Measurements from ENCODE around the gene RIPK4.

Gene RIPK4

GRCh38 chr21:41763398-41763931 is 3.4 kb downstream of the RIPK4 start:
- Histone ChIP-seq H3K27me3 (ENCODE audit: insufficient read depth, low read depth, severe bottlenecking) (peaks cover 3% of the 10 kb centered on the region), H3K27ac (no peak overlapping the region), H3K4me3 (ENCODE audit: low read depth, low read length) (no peak overlapping the region), H3K9me3 (ENCODE audit: severe bottlenecking) (no peaks in the 10 kb centered on the region), H3K36me3 (no peaks in the 10 kb centered on the region)
- TF ChIP-seq CTCF (IDR thresholded peaks at IDR 0.05; ENCODE audit: low read depth, low read length) = no peak
- no peak for DNase-seq

- Histone ChIP-seq H3K27ac (no peak overlapping the region), H3K27me3 (ENCODE audit: insufficient read depth, low read depth, severe bottlenecking) (peaks cover 3% of the 10 kb centered on the region), H3K9me3 (ENCODE audit: severe bottlenecking) (no peaks in the 10 kb centered on the region), H3K36me3 (no peaks in the 10 kb centered on the region), H3K4me3 (ENCODE audit: low read depth, low read length) (no peak overlapping the region)
- no peak for DNase-seq
- no peak for TF ChIP-seq CTCF (IDR thresholded peaks at IDR 0.05; ENCODE audit: low read depth, low read length)
These were observed 4.1 kb downstream of the RIPK4 start for GRCh38 chr21:41762753-41763152.

GRCh38 chr21:41761934-41762635 is 4.8 kb downstream of the RIPK4 start:
- no peak for TF ChIP-seq CTCF (IDR thresholded peaks at IDR 0.05; ENCODE audit: low read depth, low read length)

GRCh38 chr21:41761211-41761933 is 5.5 kb downstream of the RIPK4 start:
- H3K4me3 ChIP-seq (ENCODE audit: low read depth, low read length) = no peak overlapping the region
- TF ChIP-seq CTCF (IDR thresholded peaks at IDR 0.05; ENCODE audit: low read depth, low read length) = no peak
- no peak for DNase-seq
- no peaks in the 10 kb centered on the region for H3K27me3 ChIP-seq (ENCODE audit: insufficient read depth, low read depth, severe bottlenecking)
- no peak overlapping the region for H3K27ac ChIP-seq
- H3K9me3 ChIP-seq (ENCODE audit: severe bottlenecking) = no peaks in the 10 kb centered on the region
- no peaks in the 10 kb centered on the region for H3K36me3 ChIP-seq

More at GRCh38 chr21:41761934-41762635, 4.8 kb downstream of the RIPK4 start:
- no peak overlapping the region for H3K4me3 ChIP-seq (ENCODE audit: low read depth, low read length)
- no peak for DNase-seq
- no peaks in the 10 kb centered on the region for H3K9me3 ChIP-seq (ENCODE audit: severe bottlenecking)
- no peaks in the 10 kb centered on the region for H3K36me3 ChIP-seq
- no peak overlapping the region for H3K27ac ChIP-seq
- H3K27me3 ChIP-seq (ENCODE audit: insufficient read depth, low read depth, severe bottlenecking) = no peaks in the 10 kb centered on the region

GRCh38 chr21:41760411-41760810 is 6.4 kb downstream of the RIPK4 start:
- peaks cover 9% of the 10 kb centered on the region; the same call in 1 of the 2 replicates for H3K36me3 ChIP-seq
- no peaks in the 10 kb centered on the region for H3K9me3 ChIP-seq (ENCODE audit: severe bottlenecking)
- DNase-seq = no peak
- H3K4me3 ChIP-seq (ENCODE audit: low read depth, low read length) = no peak overlapping the region
- H3K27me3 ChIP-seq (ENCODE audit: insufficient read depth, low read depth, severe bottlenecking) = no peaks in the 10 kb centered on the region
- TF ChIP-seq CTCF (IDR thresholded peaks at IDR 0.05; ENCODE audit: low read depth, low read length) = no peak
- no peak overlapping the region for H3K27ac ChIP-seq
